A549 (cell line): ENCODE data around the gene IGFN1. TPM values are rescaled to one million over a fixed set of nuclear protein-coding genes. Genes with fewer than 3 reads are reported as not detected.

Experiments used
- ATAC-seq, 2 experiments: fragments of 200-7000 bp in 1 of 2; fragments of >200 bp in 1 of 2; cut with Nextera tagmentation in 1 of 2; cut with Tn5 transposase in 1 of 2; 3 replicates each; pipeline versions ENCODE4 v1.8.0 to v1.9.1; 2018 to 2020; ENCODE audit warnings: mild to moderate bottlenecking in 1 of 2, moderate library complexity in 1 of 2
- CTCF ChIA-PET: fragments of 300-600 bp; sonication (Branson Sonifier 250); formaldehyde crosslinking; extraction: SDS; loops from one replicate; lab custom pipeline; 2021; ENCODE audit warnings: antibody characterized with exemption, inconsistent platforms; lab: Yijun Ruan, JAX
- POLR2A ChIA-PET: fragments of 350-600 bp; formaldehyde crosslinking; extraction: SDS; loops from one replicate; lab custom pipeline; 2021; ENCODE audit warnings: antibody characterized with exemption, inconsistent platforms; lab: Yijun Ruan, JAX
- DNase-seq, 2 experiments: peaks; one replicate each; pipeline versions ENCODE4 v3.0.0 to v3.0.0-alpha.2; 2011 to 2016; ENCODE audit warnings: low read depth in 1 of 2, low spot score in 1 of 2
- FAIRE-seq: peaks from 2 replicates; lab custom pipeline; 2011; peaks lifted over from hg19 to GRCh38; lab: Jason Lieb, UNC
- H3K27ac ChIP-seq, 2 experiments: fragments of >200 bp; sonication (Bioruptor Twin); formaldehyde crosslinking; 3 replicates each; pipeline ENCODE4 v1.5.1; 2016 to 2017
- H3K4me1 ChIP-seq: fragments of >200 bp; sonication (Bioruptor Twin); formaldehyde crosslinking; 3 replicates; pipeline ENCODE4 v1.6.1; 2016
- H3K4me2 ChIP-seq: fragments of >200 bp; sonication (Bioruptor Twin); formaldehyde crosslinking; 3 replicates; pipeline ENCODE4 v1.6.1; 2016
- H3K4me3 ChIP-seq: fragments of >200 bp; sonication (Bioruptor Twin); formaldehyde crosslinking; 3 replicates; pipeline ENCODE4 v1.5.1; 2016
- H3K9me3 ChIP-seq: fragments of >200 bp; sonication (Bioruptor Twin); formaldehyde crosslinking; 3 replicates; pipeline ENCODE4 v1.6.1; 2016
- BHLHE40 ChIP-seq: IDR thresholded peaks from 2 replicates; pipeline ENCODE4 v1.6.1; 2012; ENCODE audit warnings: low read depth, low read length, inconsistent platforms
- CBX2 ChIP-seq: fragments of 200-600 bp; sonication (generic); IDR thresholded peaks from 2 replicates; pipeline ENCODE4 v1.6.1; 2016; ENCODE audit warnings: low read depth, mild to moderate bottlenecking, borderline replicate concordance
- CEBPB ChIP-seq, 2 experiments: fragments of >200 bp in 1 of 2; sonication (Bioruptor Twin) in 1 of 2; formaldehyde crosslinking in 1 of 2; IDR thresholded peaks; 2 replicates each; pipeline ENCODE4 v1.6.1; 2012 to 2016
- CHD2 ChIP-seq: fragments of 150-350 bp; IDR thresholded peaks from 2 replicates; pipeline ENCODE4 v1.6.1; 2014; ENCODE audit warnings: low read length; ENCODE audit not compliant: partially characterized antibody
- CHD4 ChIP-seq: fragments of 200-600 bp; sonication (generic); IDR thresholded peaks from 2 replicates; pipeline ENCODE4 v1.6.1; 2016; ENCODE audit warnings: antibody characterized with exemption, mild to moderate bottlenecking, borderline replicate concordance
- EHF ChIP-seq: fragments of 250-450 bp; sonication (Bioruptor Pico); IDR thresholded peaks from 2 replicates; pipeline ENCODE4 v1.5.0; 2020; ENCODE audit warnings: mild to moderate bottlenecking
- EHMT2 ChIP-seq: fragments of 200-600 bp; sonication (generic); IDR thresholded peaks from 2 replicates; pipeline ENCODE4 v1.6.1; 2016; ENCODE audit warnings: antibody characterized with exemption, low read depth, mild to moderate bottlenecking, moderate library complexity
- ELK1 ChIP-seq: fragments of 150-350 bp; IDR thresholded peaks from 2 replicates; pipeline ENCODE4 v1.6.1; 2014; ENCODE audit warnings: low read depth, mild to moderate bottlenecking, low read length
- ESRRA ChIP-seq: fragments of 150-350 bp; IDR thresholded peaks from 2 replicates; pipeline ENCODE4 v1.6.1; 2014; ENCODE audit warnings: mild to moderate bottlenecking, low read length, borderline replicate concordance
- FOSL2 ChIP-seq, 2 experiments: fragments of 450-650 bp in 1 of 2; fragments of >200 bp in 1 of 2; sonication (Bioruptor Twin) in 1 of 2; formaldehyde crosslinking; IDR thresholded peaks; 2 replicates each; pipeline versions ENCODE4 v1.5.0 to v1.6.1; 2016 to 2020; ENCODE audit warnings: mild to moderate bottlenecking in 1 of 2, moderate library complexity in 1 of 2
- GATA3 ChIP-seq: IDR thresholded peaks from 2 replicates; pipeline ENCODE4 v1.6.1; 2012; ENCODE audit warnings: borderline replicate concordance
- HDAC2 ChIP-seq: fragments of 200-600 bp; sonication (generic); IDR thresholded peaks from 2 replicates; pipeline ENCODE4 v1.6.1; 2016
- HES2 ChIP-seq: fragments of >200 bp; sonication (Bioruptor Twin); formaldehyde crosslinking; IDR thresholded peaks from 2 replicates; pipeline ENCODE4 v1.6.1; 2016
- HOXB5 ChIP-seq: fragments of 250-450 bp; sonication (Bioruptor Pico); IDR thresholded peaks from 2 replicates; pipeline ENCODE4 v1.5.0; 2020; ENCODE audit warnings: mild to moderate bottlenecking, moderate library complexity
- JUN ChIP-seq, 2 experiments: fragments of >200 bp; sonication (Bioruptor Twin); formaldehyde crosslinking; IDR thresholded peaks; 2 replicates in 1 of 2; 3 replicates in 1 of 2; pipeline ENCODE4 v1.6.1; 2016 to 2017
- KDM5A ChIP-seq: fragments of 200-600 bp; sonication (generic); IDR thresholded peaks from 2 replicates; pipeline ENCODE4 v1.6.1; 2016; ENCODE audit warnings: antibody characterized with exemption, mild to moderate bottlenecking
- MAZ ChIP-seq: fragments of 150-350 bp; IDR thresholded peaks from 2 replicates; pipeline ENCODE4 v1.6.1; 2014; ENCODE audit warnings: antibody characterized with exemption, low read depth, low read length, borderline replicate concordance
- NR3C1 ChIP-seq: fragments of >200 bp; sonication (Bioruptor Twin); formaldehyde crosslinking; IDR thresholded peaks from 3 replicates; pipeline ENCODE4 v1.6.1; 2017
- PHF8 ChIP-seq: fragments of 200-600 bp; sonication (generic); IDR thresholded peaks from 2 replicates; pipeline ENCODE4 v1.6.1; 2016; ENCODE audit warnings: low read depth, mild to moderate bottlenecking, antibody characterized with exemption, moderate library complexity, borderline replicate concordance
- POLR2A ChIP-seq: IDR thresholded peaks from 2 replicates; pipeline ENCODE4 v1.6.1; 2012; ENCODE audit warnings: mild to moderate bottlenecking, low read length
- POLR2AphosphoS2 ChIP-seq: conservative IDR thresholded peaks from 2 replicates; pipeline ENCODE4 v1.6.1; 2012; ENCODE audit warnings: low read length, improper control_type of control experiment, inconsistent platforms
- RCOR1 ChIP-seq: fragments of 150-350 bp; IDR thresholded peaks from 2 replicates; pipeline ENCODE4 v1.6.1; 2014; ENCODE audit warnings: antibody characterized with exemption, low read length, low read depth
- REST ChIP-seq: fragments of 200-600 bp; sonication (generic); IDR thresholded peaks from 2 replicates; pipeline ENCODE4 v1.6.1; 2016; ENCODE audit warnings: antibody characterized with exemption, mild to moderate bottlenecking, moderate library complexity
- RFX5 ChIP-seq: fragments of 450-650 bp; IDR thresholded peaks from 2 replicates; pipeline ENCODE4 v1.7.1; 2014; ENCODE audit warnings: antibody characterized with exemption, mild to moderate bottlenecking, moderate library complexity
- RNF2 ChIP-seq: fragments of 200-600 bp; sonication (generic); IDR thresholded peaks from 2 replicates; pipeline ENCODE4 v1.6.1; 2016; ENCODE audit warnings: low read depth, mild to moderate bottlenecking, antibody characterized with exemption, moderate library complexity, borderline replicate concordance
- SREBF2 ChIP-seq: fragments of 450-650 bp; IDR thresholded peaks from 2 replicates; pipeline ENCODE4 v1.6.1; 2014; ENCODE audit warnings: mild to moderate bottlenecking, moderate library complexity
- ZFP36 ChIP-seq: fragments of 450-650 bp; IDR thresholded peaks from 2 replicates; pipeline ENCODE4 v1.6.1; 2014; ENCODE audit warnings: borderline replicate concordance; ENCODE audit not compliant: partially characterized antibody
- ZNF302 ChIP-seq: fragments of 250-450 bp; sonication (Bioruptor Pico); IDR thresholded peaks from 2 replicates; pipeline ENCODE4 v1.9.0; 2021; ENCODE audit warnings: inconsistent platforms, mild to moderate bottlenecking, moderate library complexity
- ZSCAN20 ChIP-seq: fragments of 250-450 bp; sonication (Bioruptor Pico); IDR thresholded peaks from 2 replicates; pipeline ENCODE4 v1.8.0; 2022; ENCODE audit warnings: mild to moderate bottlenecking, moderate library complexity
- WGBS: methylation state at CpG from one replicate; pipeline ENCODE4 v1.1.6; 2017; ENCODE audit errors: missing lambda C conversion rate; 5-methylcytosine and 5-hydroxymethylcytosine counted together
- polyA plus RNA-seq, 4 experiments: library from polyadenylated mRNA; depleted of rRNA in 3 of 4; stranded (reverse); fragments of >200 nt; fragmentation: RNase III in 1 of 4; extraction: RNeasy Plus Mini Kit Qiagen cat#74134 plus additional on column Dnase treatment in 1 of 4; gene quantifications; 2 replicates in 3 of 4; 3 replicates in 1 of 4; pipeline ENCODE4 v1.2.3, GENCODE V29; 2011 to 2017
- TF ChIP-seq, protein P1 (sequence below): fragments of >200 bp; sonication (Bioruptor Twin); formaldehyde crosslinking; IDR thresholded peaks from 3 replicates; pipeline ENCODE4 v1.5.1; 2016

Gene IGFN1
- polyA plus RNA-seq, 2 of the 4 experiments (the other 2 are of a cell fraction), result 0.03 to 4.7 TPM

DNA sequence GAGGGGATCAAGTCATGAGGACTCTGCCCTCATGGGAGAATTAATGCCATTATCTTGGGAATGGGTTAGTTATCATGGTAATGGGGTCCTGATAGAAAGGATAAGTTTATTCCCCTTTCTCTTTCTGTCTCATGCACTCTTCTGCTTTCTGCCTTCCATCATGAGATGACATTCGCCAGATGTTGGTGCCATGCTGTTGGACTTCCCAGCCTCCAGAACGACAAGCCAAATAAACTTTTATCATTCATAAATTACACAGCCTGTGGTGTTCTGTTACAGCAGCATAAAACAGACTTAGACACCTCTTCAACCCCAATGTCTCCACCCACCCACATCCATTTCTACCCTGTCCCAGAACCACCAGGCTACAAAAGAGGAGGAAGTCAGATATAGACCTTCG, 11.9 kb upstream of the IGFN1 start:
- ChIA-PET POLR2A (no interaction called here), CTCF (no interaction called here)
- no peak for DNase-seq
- H3K4me3 ChIP-seq, result no peak overlapping the region
- no peak for ATAC-seq
- no peak overlapping the region for H3K4me2 ChIP-seq
- no peak overlapping the region for H3K27ac ChIP-seq
- no peaks in the 10 kb centered on the region; the same call in 2 of the 3 replicates for H3K9me3 ChIP-seq
- peaks cover 22% of the 10 kb centered on the region; the same call in 2 of the 3 replicates for H3K4me1 ChIP-seq
- TF ChIP-seq ZSCAN20 (CRISPR knock-in tag) (no peak), NR3C1 (no peak), SREBF2 (no peak), KDM5A (no peak), HOXB5 (CRISPR knock-in tag) (no peak), CBX2 (no peak), CEBPB (IDR thresholded peaks at IDR 0.05) (no peak), RCOR1 (no peak), ESRRA (no peak), MAZ (no peak), POLR2AphosphoS2 (no peak)
- TF ChIP-seq, protein P1, sequence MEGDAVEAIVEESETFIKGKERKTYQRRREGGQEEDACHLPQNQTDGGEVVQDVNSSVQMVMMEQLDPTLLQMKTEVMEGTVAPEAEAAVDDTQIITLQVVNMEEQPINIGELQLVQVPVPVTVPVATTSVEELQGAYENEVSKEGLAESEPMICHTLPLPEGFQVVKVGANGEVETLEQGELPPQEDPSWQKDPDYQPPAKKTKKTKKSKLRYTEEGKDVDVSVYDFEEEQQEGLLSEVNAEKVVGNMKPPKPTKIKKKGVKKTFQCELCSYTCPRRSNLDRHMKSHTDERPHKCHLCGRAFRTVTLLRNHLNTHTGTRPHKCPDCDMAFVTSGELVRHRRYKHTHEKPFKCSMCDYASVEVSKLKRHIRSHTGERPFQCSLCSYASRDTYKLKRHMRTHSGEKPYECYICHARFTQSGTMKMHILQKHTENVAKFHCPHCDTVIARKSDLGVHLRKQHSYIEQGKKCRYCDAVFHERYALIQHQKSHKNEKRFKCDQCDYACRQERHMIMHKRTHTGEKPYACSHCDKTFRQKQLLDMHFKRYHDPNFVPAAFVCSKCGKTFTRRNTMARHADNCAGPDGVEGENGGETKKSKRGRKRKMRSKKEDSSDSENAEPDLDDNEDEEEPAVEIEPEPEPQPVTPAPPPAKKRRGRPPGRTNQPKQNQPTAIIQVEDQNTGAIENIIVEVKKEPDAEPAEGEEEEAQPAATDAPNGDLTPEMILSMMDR, result no peak
- 40% methylated on average over 3 of the region's 3 CpGs for WGBS
- no peak for FAIRE-seq

- ATAC-seq, result no peak
- TF ChIP-seq HDAC2, result no peak
- TF ChIP-seq FOSL2 (IDR thresholded peaks at IDR 0.05), result no peak
- no peak for TF ChIP-seq FOSL2 (CRISPR knock-in tag; IDR thresholded peaks at IDR 0.05)
- no peak for TF ChIP-seq POLR2A
- no peak for TF ChIP-seq CBX2
- TF ChIP-seq MAZ, result no peak
- no peak for TF ChIP-seq NR3C1
- no peak for TF ChIP-seq REST
- Histone ChIP-seq H3K27ac (no peak overlapping the region), H3K9me3 (no peaks in the 10 kb centered on the region; the same call in 2 of the 3 replicates), H3K4me3 (no peak overlapping the region), H3K4me1 (peaks cover 22% of the 10 kb centered on the region; the same call in 2 of the 3 replicates), H3K4me2 (no peak overlapping the region)
- DNase-seq, result no peak
- no peak for FAIRE-seq
- POLR2A ChIA-PET, result no interaction called here
- CTCF ChIA-PET, result interaction anchor here (1.3 kb wide), 1 partner anchor 182 kb away, joined by 4 read pairs; no protein-coding TSS in a partner anchor
- WGBS, result 41% methylated on average over 1 of the region's 1 CpG
Observed at GRCh38 chr1:201180141-201180540, 10.5 kb upstream of the IGFN1 start.

DNA sequence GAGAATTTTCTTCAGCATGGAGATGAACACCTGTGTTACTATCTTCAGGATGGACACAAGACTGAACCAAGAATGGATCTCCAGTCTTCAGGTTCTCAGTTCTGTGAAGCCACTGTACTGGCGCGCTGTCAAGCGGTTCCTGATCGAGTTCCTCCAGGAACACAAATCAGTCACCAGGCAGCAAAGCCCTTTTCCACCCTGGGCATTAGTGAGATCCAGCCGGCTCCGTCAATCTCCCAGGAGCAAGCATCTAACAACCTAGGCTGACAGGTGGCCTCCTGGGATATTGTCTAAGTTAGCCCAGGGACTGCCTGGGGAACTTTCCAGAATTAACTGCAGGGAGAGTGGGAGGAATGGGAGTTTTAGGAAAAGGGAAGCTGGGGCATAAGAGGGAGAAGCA, 9.7 kb upstream of the IGFN1 start:
- DNase-seq (no peak), FAIRE-seq (no peak), ATAC-seq (no peak)
- Histone ChIP-seq H3K9me3 (no peaks in the 10 kb centered on the region; the same call in 2 of the 3 replicates), H3K27ac (no peak overlapping the region), H3K4me3 (no peak overlapping the region), H3K4me1 (peaks cover 15% of the 10 kb centered on the region; the same call in 2 of the 3 replicates), H3K4me2 (no peak overlapping the region)
- ChIA-PET POLR2A (no interaction called here), CTCF (interaction anchor here (1.0 to 1.1 kb wide), 3 partner anchors 11 to 42 kb away, joined by 3 read pairs; no protein-coding TSS in a partner anchor)
- 83% methylated on average over 6 of the region's 6 CpGs for WGBS
- TF ChIP-seq KDM5A (no peak), BHLHE40 (no peak), EHMT2 (no peak), ZNF302 (CRISPR knock-in tag) (no peak), HOXB5 (CRISPR knock-in tag) (no peak), HES2 (no peak), ZFP36 (no peak), EHF (CRISPR knock-in tag) (no peak), RFX5 (no peak), CHD4 (no peak), ELK1 (no peak), GATA3 (no peak), PHF8 (no peak), JUN (IDR thresholded peaks at IDR 0.05) (no peak), RNF2 (no peak), CHD2 (no peak)
